ENCODE results near the gene STX1A. TPM values are rescaled to one million over a fixed set of nuclear protein-coding genes. Genes with fewer than 3 reads are reported as not detected.
"Not testable (repeated sequence)": the region's sequence is repeated elsewhere in the genome, so short reads cannot be mapped to it uniquely, and the experiment has no call there.

STX1A gene
- polyA plus RNA-seq, 4 donors = 7.3 to 11.2 (median 8.8) TPM

GRCh38 chr7:73737491-73738219, 18.2 kb upstream of the STX1A start:
- DNase-seq (ENCODE audit: low read depth in 4 of 4, low spot score in 3 of 4) = no peak

- no peak for DNase-seq (ENCODE audit: low read depth in 4 of 4, low spot score in 3 of 4)
Measured at GRCh38 chr7:73736885-73737284, 17.4 kb upstream of the STX1A start.

GRCh38 chr7:73735528-73735905, 16.0 kb upstream of the STX1A start:
- no peak for DNase-seq (ENCODE audit: low read depth in 4 of 4, low spot score in 3 of 4)

GRCh38 chr7:73734619-73735527, 15.4 kb upstream of the STX1A start:
- no peak for DNase-seq (ENCODE audit: low read depth in 4 of 4, low spot score in 3 of 4)

- DNase-seq (ENCODE audit: low read depth in 4 of 4, low spot score in 3 of 4) = no peak
Measured at GRCh38 chr7:73732397-73732796, 12.9 kb upstream of the STX1A start.

- no peak for DNase-seq (ENCODE audit: low read depth in 4 of 4, low spot score in 3 of 4)
Measured at GRCh38 chr7:73730485-73730884, 11.0 kb upstream of the STX1A start.

- DNase-seq (ENCODE audit: low read depth in 4 of 4, low spot score in 3 of 4) = no peak
Measured at GRCh38 chr7:73728551-73728950, 9.1 kb upstream of the STX1A start.

- no peak for DNase-seq (ENCODE audit: low read depth in 4 of 4, low spot score in 3 of 4)
Measured at GRCh38 chr7:73727952-73728351, 8.5 kb upstream of the STX1A start.

- no peak for DNase-seq (ENCODE audit: low read depth in 4 of 4, low spot score in 3 of 4)
Measured at GRCh38 chr7:73726083-73726466, 6.6 kb upstream of the STX1A start.

- no peak for DNase-seq (ENCODE audit: low read depth in 4 of 4, low spot score in 3 of 4)
Measured at GRCh38 chr7:73723813-73724212, 4.3 kb upstream of the STX1A start.

GRCh38 chr7:73722785-73723184, 3.3 kb upstream of the STX1A start:
- no peak for DNase-seq (ENCODE audit: low read depth in 4 of 4, low spot score in 3 of 4)

- not testable (repeated sequence) for DNase-seq (ENCODE audit: low read depth in 4 of 4, low spot score in 3 of 4)
Measured at GRCh38 chr7:73722182-73722581, 2.7 kb upstream of the STX1A start.

- DNase-seq (ENCODE audit: low read depth in 4 of 4, low spot score in 3 of 4) = no peak
Measured at GRCh38 chr7:73721377-73721817, 1.9 kb upstream of the STX1A start.

- not testable (repeated sequence) for DNase-seq (ENCODE audit: low read depth in 4 of 4, low spot score in 3 of 4)
Measured at GRCh38 chr7:73720443-73720842, 974 bp upstream of the STX1A start.

GRCh38 chr7:73719806-73720169, 319 bp upstream of the STX1A start:
- no peak for DNase-seq (ENCODE audit: low read depth in 4 of 4, low spot score in 3 of 4)

GRCh38 chr7:73718438-73718881, 1.0 kb downstream of the STX1A start:
- no peak for DNase-seq (ENCODE audit: low read depth in 4 of 4, low spot score in 3 of 4)

- no peak for DNase-seq (ENCODE audit: low read depth in 4 of 4, low spot score in 3 of 4)
Measured at GRCh38 chr7:73717991-73718405, 1.5 kb downstream of the STX1A start.

GRCh38 chr7:73717025-73717807, 2.3 kb downstream of the STX1A start:
- no peak for DNase-seq (ENCODE audit: low read depth in 4 of 4, low spot score in 3 of 4)

- DNase-seq (ENCODE audit: low read depth in 4 of 4, low spot score in 3 of 4) = no peak
Measured at GRCh38 chr7:73716318-73716890, 3.1 kb downstream of the STX1A start.

- no peak for DNase-seq (ENCODE audit: low read depth in 4 of 4, low spot score in 3 of 4)
Measured at GRCh38 chr7:73715648-73716317, 3.7 kb downstream of the STX1A start.
